Activated T-cell treated with anti-CD3 and anti-CD28 coated beads, Interleukin-2, amount 50 U/mL, for 48 hours (primary cell): ENCODE data around the gene HCN3.
"Not testable (repeated sequence)": the region's sequence is repeated elsewhere in the genome, so short reads cannot be mapped to it uniquely, and the experiment has no call there.

Experiments used
- DNase-seq, 2 experiments: peaks; one replicate each; pipeline ENCODE4 v3.0.0-alpha.2; 2020

HCN3 gene

GRCh38 chr1:155277070-155277901 lies at the start of gene HCN3:
HCN3 (plus strand) TSS chr1:155277463; CDS start chr1:155277591, 128 bp downstream.
- DNase-seq = peak; percentile 98 to 99

GRCh38 chr1:155228096-155228427 lies 49.2 kb upstream of the HCN3 start:
- no peak for DNase-seq

- not testable (repeated sequence) for DNase-seq
Measured at GRCh38 chr1:155231302-155231701, 46.0 kb upstream of the HCN3 start.

GRCh38 chr1:155232001-155232978 lies 45.0 kb upstream of the HCN3 start:
- DNase-seq = not testable (repeated sequence)

- not testable (repeated sequence) for DNase-seq
Measured at GRCh38 chr1:155233502-155233901, 43.8 kb upstream of the HCN3 start.

GRCh38 chr1:155235375-155235774 lies 41.9 kb upstream of the HCN3 start:
- not testable (repeated sequence) for DNase-seq

GRCh38 chr1:155236451-155236850 lies 40.8 kb upstream of the HCN3 start:
- no peak for DNase-seq

- DNase-seq = peak in 1 of 2 experiments; percentile 70
Measured at GRCh38 chr1:155241069-155241679, 36.1 kb upstream of the HCN3 start.

- DNase-seq = no peak
Measured at GRCh38 chr1:155241841-155242264, 35.4 kb upstream of the HCN3 start.

GRCh38 chr1:155242805-155243358 lies 34.4 kb upstream of the HCN3 start:
- DNase-seq = no peak

- peak; percentile 97 to 98 for DNase-seq
Measured at GRCh38 chr1:155244368-155245162, 32.7 kb upstream of the HCN3 start.

- no peak for DNase-seq
Measured at GRCh38 chr1:155245163-155245524, 32.1 kb upstream of the HCN3 start.

GRCh38 chr1:155246796-155247195 lies 30.5 kb upstream of the HCN3 start:
- not testable (repeated sequence) for DNase-seq

- DNase-seq = no peak
Measured at GRCh38 chr1:155247667-155248553, 29.4 kb upstream of the HCN3 start.

- peak in 1 of 2 experiments; percentile 35 for DNase-seq
Measured at GRCh38 chr1:155250246-155250632, 27.0 kb upstream of the HCN3 start.

GRCh38 chr1:155250633-155251449 lies 26.4 kb upstream of the HCN3 start:
- peak; percentile 97 for DNase-seq

- DNase-seq = no peak
Measured at GRCh38 chr1:155251566-155251965, 25.7 kb upstream of the HCN3 start.

- DNase-seq = no peak
Measured at GRCh38 chr1:155253208-155253607, 24.1 kb upstream of the HCN3 start.

- DNase-seq = no peak
Measured at GRCh38 chr1:155253797-155254196, 23.5 kb upstream of the HCN3 start.

- DNase-seq = no peak
Measured at GRCh38 chr1:155254228-155254713, 23.0 kb upstream of the HCN3 start.
